HepG2 (cell line): ENCODE data around the gene ZNF567. TPM values are rescaled to one million over a fixed set of nuclear protein-coding genes. Genes with fewer than 3 reads are reported as not detected.
A peak's percentile ranks its signal among the peaks of the same experiment; 100 is the strongest.

Experiments
- ARHGAP35 ChIP-seq: sonication (generic); formaldehyde crosslinking; IDR thresholded peaks from 2 replicates; pipeline ENCODE4 v1.9.0; 2022; ENCODE audit warnings: mild to moderate bottlenecking, inconsistent platforms, moderate library complexity, missing genetic modification reagents, borderline replicate concordance
- ARID5B ChIP-seq: IDR thresholded peaks from 2 replicates; pipeline ENCODE4 v1.4.0; 2020; ENCODE audit warnings: mild to moderate bottlenecking, missing genetic modification reagents
- ASH2L ChIP-seq: fragments of 300-600, 200-600 bp; sonication (generic); IDR thresholded peaks from 2 replicates; pipeline ENCODE4 v1.7.0; 2017; ENCODE audit warnings: low read depth, mild to moderate bottlenecking, moderate library complexity, mixed read lengths, low read length; ENCODE audit not compliant: insufficient read length
- BRF2 ChIP-seq: sonication (generic); formaldehyde crosslinking; IDR thresholded peaks from 2 replicates; pipeline ENCODE4 v1.8.1; 2022; ENCODE audit warnings: mild to moderate bottlenecking, missing genetic modification reagents
- CHD2 ChIP-seq: IDR thresholded peaks from 2 replicates; pipeline ENCODE4 v1.6.1; 2011; ENCODE audit warnings: low read depth, low read length, improper control_type of control experiment
- DR1 ChIP-seq: sonication (generic); formaldehyde crosslinking; IDR thresholded peaks from 2 replicates; pipeline ENCODE4 v1.8.0; 2021; ENCODE audit warnings: mild to moderate bottlenecking, missing genetic modification reagents, inconsistent platforms
- ERF ChIP-seq: IDR thresholded peaks from 2 replicates; pipeline ENCODE4 v1.6.1; 2018; ENCODE audit warnings: missing biosample characterization, missing genetic modification reagents
- GLMP ChIP-seq: sonication (generic); formaldehyde crosslinking; IDR thresholded peaks from 2 replicates; pipeline ENCODE4 v1.9.0; 2021; ENCODE audit warnings: missing genetic modification reagents, mild to moderate bottlenecking, borderline replicate concordance
- HMG20B ChIP-seq: conservative IDR thresholded peaks from 2 replicates; pipeline ENCODE4 v1.6.1; 2016; ENCODE audit warnings: missing genetic modification reagents, missing compliant biosample characterization
- KDM1A ChIP-seq: IDR thresholded peaks from 2 replicates; pipeline ENCODE4 v1.6.1; 2016; ENCODE audit warnings: missing compliant biosample characterization
- MYNN ChIP-seq: sonication (generic); formaldehyde crosslinking; IDR thresholded peaks from 2 replicates; pipeline ENCODE4 v1.4.0; 2020; ENCODE audit warnings: mild to moderate bottlenecking, low read depth, missing genetic modification reagents
- NBN ChIP-seq: fragments of 450-650 bp; conservative IDR thresholded peaks from 2 replicates; pipeline ENCODE4 v1.6.1; 2017
- SALL1 ChIP-seq: sonication (generic); formaldehyde crosslinking; IDR thresholded peaks from 2 replicates; pipeline ENCODE4 v1.8.0; 2022; ENCODE audit warnings: mild to moderate bottlenecking, missing genetic modification reagents
- SMARCC2 ChIP-seq: fragments of 450-650 bp; IDR thresholded peaks from 2 replicates; pipeline ENCODE4 v1.6.1; 2017; ENCODE audit warnings: antibody characterized with exemption, mild to moderate bottlenecking
- ZBTB10 ChIP-seq: sonication (generic); formaldehyde crosslinking; IDR thresholded peaks from 2 replicates; pipeline ENCODE4 v1.4.0; 2020; ENCODE audit warnings: missing genetic modification reagents, borderline replicate concordance
- ZFP90 ChIP-seq: sonication (generic); formaldehyde crosslinking; IDR thresholded peaks from 2 replicates; pipeline ENCODE4 v1.8.0; 2022; ENCODE audit warnings: missing genetic modification reagents, mild to moderate bottlenecking, inconsistent platforms, borderline replicate concordance
- ZFY ChIP-seq: sonication (generic); formaldehyde crosslinking; IDR thresholded peaks from 2 replicates; pipeline ENCODE4 v1.4.0; 2020; ENCODE audit warnings: missing genetic modification reagents
- ZNF235 ChIP-seq: sonication (generic); formaldehyde crosslinking; IDR thresholded peaks from 2 replicates; pipeline ENCODE4 v1.8.1; 2023; ENCODE audit warnings: mild to moderate bottlenecking, missing genetic modification reagents, borderline replicate concordance
- ZNF576 ChIP-seq: sonication (generic); formaldehyde crosslinking; IDR thresholded peaks from 2 replicates; pipeline ENCODE4 v1.4.0; 2020; ENCODE audit warnings: mild to moderate bottlenecking, missing genetic modification reagents
- ZNF879 ChIP-seq: sonication (generic); formaldehyde crosslinking; IDR thresholded peaks from 2 replicates; pipeline ENCODE4 v1.8.1; 2023; ENCODE audit warnings: missing genetic modification reagents
- polyA plus RNA-seq, 8 experiments: library from polyadenylated mRNA; depleted of rRNA in 3 of 8; stranded (reverse) in 7 of 8; unstranded in 1 of 8; fragments of >200 nt; fragmentation: Illumina TruSeq in 4 of 8; extraction: Trizol in 4 of 8; gene quantifications; 2 replicates each; pipeline versions ENCODE4 v1.2.1 to v1.2.3, GENCODE V29; 2011 to 2016; ENCODE audit warnings: low read depth in 4 of 8, missing spikeins in 1 of 8, mixed read lengths in 1 of 8; ENCODE audit not compliant: insufficient read depth in 1 of 8
- total RNA-seq, 5 experiments: library from RNA; depleted of rRNA; stranded (reverse); fragments of >200 nt; fragmentation: Illumina TruSeq; extraction: Trizol; gene quantifications; 2 replicates each; pipeline ENCODE4 v1.2.3, GENCODE V29; 2016; ENCODE audit warnings: low read depth in 1 of 5

Gene ZNF567
- total and polyA plus RNA-seq, 2 of the 13 experiments (the other 11 are each of a cell fraction or from before 2014, with no cell fraction given): 3.1 to 6.8 TPM

- 0 out of 2 replicates have a peak, but pooled peaks have one; percentile 43 for TF ChIP-seq ZBTB10 (CRISPR knock-in tag)
- no peak; the same call in 1 of the 2 replicates for TF ChIP-seq ARHGAP35 (CRISPR knock-in tag)
- no peak for TF ChIP-seq ZNF576 (CRISPR knock-in tag)
- no peak for TF ChIP-seq GLMP
- TF ChIP-seq ZFY (CRISPR knock-in tag): peak; percentile 82
- no peak for TF ChIP-seq NBN
- TF ChIP-seq ARID5B: peak; percentile 41; the same call in 1 of the 2 replicates
- TF ChIP-seq ERF (CRISPR knock-in tag): peak; percentile 40; the same call in 1 of the 2 replicates
- 0 out of 2 replicates have a peak, but pooled peaks have one; percentile 40 for TF ChIP-seq MYNN
- no peak for TF ChIP-seq ZNF235 (CRISPR knock-in tag)
- peak; percentile 77 for TF ChIP-seq ASH2L
- TF ChIP-seq HMG20B (CRISPR knock-in tag): peak; percentile 69; the same call in 1 of the 2 replicates
- TF ChIP-seq ZFP90 (CRISPR knock-in tag): peak; percentile 66
- 0 out of 2 replicates have a peak, but pooled peaks have one; percentile 20 for TF ChIP-seq CHD2
- peak; percentile 68; the same call in 1 of the 2 replicates for TF ChIP-seq SALL1 (CRISPR knock-in tag)
- no peak for TF ChIP-seq SMARCC2
- TF ChIP-seq ZNF879 (CRISPR knock-in tag): peak; percentile 53; the same call in 1 of the 2 replicates
- peak; percentile 63; the same call in 1 of the 2 replicates for TF ChIP-seq BRF2 (CRISPR knock-in tag)
- TF ChIP-seq KDM1A (CRISPR knock-in tag): no peak
- peak; percentile 44; the same call in 1 of the 2 replicates for TF ChIP-seq DR1 (CRISPR knock-in tag)
These were observed at the start of gene ZNF567 (continued) for GRCh38 chr19:36687214-36688056.
